WTC11 (cell line): ENCODE measurements around the gene TWF2. TPM values are rescaled to one million over a fixed set of nuclear protein-coding genes. Genes with fewer than 3 reads are reported as not detected.

Experiments used
- ATAC-seq: fragments of 200-7000 bp; cut with Tn5 transposase; 2 replicates; pipeline ENCODE4 v1.10.0; 2021; ENCODE audit warnings: mild to moderate bottlenecking, moderate library complexity
- CTCF ChIA-PET: fragments of 300-600 bp; sonication (Branson Sonifier 250); formaldehyde crosslinking; loops from one replicate; lab custom pipeline; 2021; ENCODE audit warnings: antibody characterized with exemption; lab: Charles Lee
- POLR2A ChIA-PET: fragments of 350-600 bp; sonication (Branson Sonifier 250); formaldehyde crosslinking; loops from one replicate; lab custom pipeline; 2021; ENCODE audit warnings: antibody characterized with exemption; lab: Charles Lee
- DNase-seq: peaks from one replicate; pipeline ENCODE4 v3.0.0; 2021; ENCODE audit warnings: low spot score
- H3K27ac Mint-ChIP-seq: 2 replicates; pipeline ENCODE4 v1.8.0; 2021; ENCODE audit warnings: mixed read lengths
- H3K27me3 Mint-ChIP-seq: 2 replicates; pipeline ENCODE4 v1.8.0; 2021; ENCODE audit warnings: low read depth, mild to moderate bottlenecking, moderate library complexity, mixed read lengths
- H3K36me3 Mint-ChIP-seq: 2 replicates; pipeline ENCODE4 v1.8.0; 2021; ENCODE audit warnings: mixed read lengths
- H3K4me1 Mint-ChIP-seq: 2 replicates; pipeline ENCODE4 v1.8.0; 2022; ENCODE audit warnings: mixed read lengths
- H3K4me3 Mint-ChIP-seq: 2 replicates; pipeline ENCODE4 v1.8.0; 2021; ENCODE audit warnings: mild to moderate bottlenecking, moderate library complexity, mixed read lengths
- H3K9me3 Mint-ChIP-seq: 2 replicates; pipeline ENCODE4 v1.8.0; 2021; ENCODE audit warnings: mixed read lengths
- CBFB ChIP-seq: sonication (generic); formaldehyde crosslinking; IDR thresholded peaks from 2 replicates; pipeline ENCODE4 v1.8.1; 2022; ENCODE audit warnings: mild to moderate bottlenecking, low read depth, missing genetic modification reagents
- CTCF ChIP-seq: fragments of 200-600 bp; IDR thresholded peaks from 2 replicates; pipeline ENCODE4 v1.8.0; 2022; ENCODE audit warnings: antibody characterized with exemption
- ELF4 ChIP-seq: sonication (generic); formaldehyde crosslinking; IDR thresholded peaks from 2 replicates; pipeline ENCODE4 v1.8.1; 2022; ENCODE audit warnings: low read depth, mild to moderate bottlenecking, moderate library complexity, missing genetic modification reagents
- FOXJ3 ChIP-seq: sonication (generic); formaldehyde crosslinking; IDR thresholded peaks from 2 replicates; pipeline ENCODE4 v1.9.0; 2021; ENCODE audit warnings: missing genetic modification reagents, mild to moderate bottlenecking, borderline replicate concordance
- GRHL2 ChIP-seq: fragments of 250-450 bp; sonication (Bioruptor Pico); IDR thresholded peaks from 2 replicates; pipeline ENCODE4 v1.8.0; 2022; ENCODE audit warnings: mild to moderate bottlenecking, moderate library complexity; ENCODE audit not compliant: insufficient replicate concordance, severe bottlenecking
- GTF2I ChIP-seq: fragments of 250-450 bp; sonication (Bioruptor Pico); conservative IDR thresholded peaks from 2 replicates; pipeline ENCODE4 v1.4.0; 2021; ENCODE audit warnings: mild to moderate bottlenecking
- HMGA2 ChIP-seq: fragments of 250-450 bp; sonication (Bioruptor Pico); IDR thresholded peaks from 2 replicates; pipeline ENCODE4 v1.4.0; 2021; ENCODE audit warnings: mild to moderate bottlenecking, moderate library complexity
- HMGXB4 ChIP-seq: sonication (generic); formaldehyde crosslinking; IDR thresholded peaks from 2 replicates; pipeline ENCODE4 v1.8.1; 2023; ENCODE audit warnings: mild to moderate bottlenecking, moderate library complexity, missing genetic modification reagents
- JAZF1 ChIP-seq: fragments of 250-450 bp; sonication (Bioruptor Pico); IDR thresholded peaks from 2 replicates; pipeline ENCODE4 v1.9.0; 2021; ENCODE audit warnings: moderate library complexity, mild to moderate bottlenecking, inconsistent platforms
- MYBL2 ChIP-seq: sonication (generic); formaldehyde crosslinking; IDR thresholded peaks from 2 replicates; pipeline ENCODE4 v1.8.1; 2023; ENCODE audit warnings: mild to moderate bottlenecking, moderate library complexity, missing genetic modification reagents
- NFYB ChIP-seq: sonication (generic); formaldehyde crosslinking; conservative IDR thresholded peaks from 2 replicates; pipeline ENCODE4 v1.8.0; 2022; ENCODE audit warnings: low read depth, missing genetic modification reagents
- SMAD3 ChIP-seq: sonication (generic); formaldehyde crosslinking; IDR thresholded peaks from 2 replicates; pipeline ENCODE4 v1.8.0; 2022; ENCODE audit warnings: missing genetic modification reagents, mild to moderate bottlenecking, borderline replicate concordance
- SP1 ChIP-seq: sonication (generic); formaldehyde crosslinking; conservative IDR thresholded peaks from 2 replicates; pipeline ENCODE4 v1.8.1; 2022; ENCODE audit warnings: missing genetic modification reagents
- ZNF219 ChIP-seq: sonication (generic); formaldehyde crosslinking; IDR thresholded peaks from 2 replicates; pipeline ENCODE4 v1.8.0; 2023; ENCODE audit warnings: missing genetic modification reagents, mild to moderate bottlenecking, borderline replicate concordance
- total RNA-seq: library from RNA; stranded (reverse); gene quantifications from 3 replicates; pipeline ENCODE4 v1.2.3, GENCODE V29; 2021
- TF ChIP-seq, protein P1 (sequence below): sonication (generic); formaldehyde crosslinking; IDR thresholded peaks from 2 replicates; pipeline ENCODE4 v1.8.0; 2022; ENCODE audit warnings: mild to moderate bottlenecking, missing genetic modification reagents
- TF ChIP-seq, protein P2 (sequence below): fragments of 250-450 bp; sonication (Bioruptor Pico); conservative IDR thresholded peaks from 2 replicates; pipeline ENCODE4 v1.9.0; 2021; ENCODE audit warnings: mild to moderate bottlenecking
- TF ChIP-seq, protein P3 (sequence below): sonication (generic); formaldehyde crosslinking; IDR thresholded peaks from 2 replicates; pipeline ENCODE4 v1.8.1; 2022; ENCODE audit warnings: missing genetic modification reagents, borderline replicate concordance
- TF ChIP-seq, protein P4 (sequence below): fragments of 250-450 bp; sonication (Bioruptor Pico); IDR thresholded peaks from 2 replicates; pipeline ENCODE4 v1.8.0; 2021; ENCODE audit warnings: mild to moderate bottlenecking

Gene TWF2
- total RNA-seq, 1 experiment from 2014 or later: 71.1 TPM

- TF ChIP-seq, protein P1, sequence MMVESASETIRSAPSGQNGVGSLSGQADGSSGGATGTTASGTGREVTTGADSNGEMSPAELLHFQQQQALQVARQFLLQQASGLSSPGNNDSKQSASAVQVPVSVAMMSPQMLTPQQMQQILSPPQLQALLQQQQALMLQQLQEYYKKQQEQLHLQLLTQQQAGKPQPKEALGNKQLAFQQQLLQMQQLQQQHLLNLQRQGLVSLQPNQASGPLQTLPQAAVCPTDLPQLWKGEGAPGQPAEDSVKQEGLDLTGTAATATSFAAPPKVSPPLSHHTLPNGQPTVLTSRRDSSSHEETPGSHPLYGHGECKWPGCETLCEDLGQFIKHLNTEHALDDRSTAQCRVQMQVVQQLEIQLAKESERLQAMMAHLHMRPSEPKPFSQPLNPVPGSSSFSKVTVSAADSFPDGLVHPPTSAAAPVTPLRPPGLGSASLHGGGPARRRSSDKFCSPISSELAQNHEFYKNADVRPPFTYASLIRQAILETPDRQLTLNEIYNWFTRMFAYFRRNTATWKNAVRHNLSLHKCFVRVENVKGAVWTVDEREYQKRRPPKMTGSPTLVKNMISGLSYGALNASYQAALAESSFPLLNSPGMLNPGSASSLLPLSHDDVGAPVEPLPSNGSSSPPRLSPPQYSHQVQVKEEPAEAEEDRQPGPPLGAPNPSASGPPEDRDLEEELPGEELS (CRISPR knock-in tag): no peak
These were observed 48.5 kb downstream of the TWF2 start (continued) for GRCh38 chr3:52190294-52191074.

DNA sequence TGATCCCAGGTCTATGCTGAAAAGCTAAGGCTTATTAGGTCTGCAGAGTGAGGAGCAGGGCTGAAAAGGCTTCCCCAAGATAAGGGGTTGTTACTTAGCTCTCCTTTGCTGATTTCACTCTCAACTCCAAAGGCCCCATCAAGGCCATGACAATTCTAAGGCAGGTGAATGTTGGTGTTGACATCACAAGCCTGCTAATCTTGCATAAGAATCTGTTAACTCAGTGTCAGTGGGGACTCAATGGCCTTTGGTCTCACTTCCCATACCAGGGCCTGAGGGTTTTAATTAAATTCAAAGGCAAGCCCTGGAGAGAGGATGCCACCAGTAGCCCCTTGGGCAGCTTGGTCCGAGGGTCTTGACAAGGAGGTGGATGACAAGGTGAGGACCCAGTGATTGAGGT is 50.4 kb downstream of the TWF2 start:
- ChIA-PET POLR2A (no interaction called here), CTCF (no interaction called here)
- ATAC-seq: no peak
- H3K36me3 Mint-ChIP-seq: no peaks in the 10 kb centered on the region
- H3K9me3 Mint-ChIP-seq: peaks cover 3% of the 10 kb centered on the region; the same call in 1 of the 2 replicates
- TF ChIP-seq MYBL2 (CRISPR knock-in tag) (no peak), JAZF1 (CRISPR knock-in tag) (no peak), CBFB (CRISPR knock-in tag) (no peak), FOXJ3 (no peak), SP1 (CRISPR knock-in tag) (no peak), ZNF219 (no peak), HMGXB4 (no peak), HMGA2 (CRISPR knock-in tag) (no peak), GRHL2 (no peak), SMAD3 (CRISPR knock-in tag) (no peak), CTCF (no peak), ELF4 (CRISPR knock-in tag) (no peak), NFYB (CRISPR knock-in tag) (no peak)
- TF ChIP-seq, protein P2, sequence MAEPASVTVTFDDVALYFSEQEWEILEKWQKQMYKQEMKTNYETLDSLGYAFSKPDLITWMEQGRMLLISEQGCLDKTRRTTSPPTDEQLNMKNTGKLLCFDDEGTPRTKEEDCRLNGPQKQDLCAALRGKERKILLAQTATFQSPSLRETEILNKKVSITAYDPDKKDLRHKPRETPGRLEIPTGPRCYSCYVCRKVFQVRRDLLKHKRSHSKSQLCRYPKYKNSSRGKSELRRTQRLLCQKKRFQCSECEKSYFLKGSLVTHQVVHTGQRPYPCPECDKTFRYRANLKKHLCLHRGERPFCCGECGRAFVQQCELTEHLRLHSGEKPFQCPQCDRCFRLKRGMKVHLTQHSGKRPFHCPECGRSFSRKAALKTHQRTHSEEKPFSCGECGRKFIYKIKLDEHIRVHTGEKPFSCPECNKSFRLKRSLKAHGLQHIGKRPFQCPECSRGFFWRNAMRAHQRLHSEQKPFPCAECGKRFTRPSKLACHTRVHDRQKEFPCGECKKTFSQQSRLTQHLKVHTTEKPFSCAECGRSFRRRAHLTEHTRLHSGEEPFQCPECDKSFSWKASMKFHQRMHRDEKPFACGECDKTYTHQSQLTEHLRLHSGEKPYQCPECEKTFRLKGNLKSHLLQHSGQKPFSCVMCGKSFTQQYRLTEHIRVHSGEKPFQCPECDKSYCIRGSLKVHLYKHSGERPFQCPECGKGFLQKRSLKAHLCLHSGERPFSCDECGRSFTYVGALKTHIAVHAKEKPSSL: no peak
- TF ChIP-seq, all 79 proteins: peak for 0
- H3K4me3 Mint-ChIP-seq: no peak overlapping the region
- no peak overlapping the region for H3K27ac Mint-ChIP-seq
- H3K27me3 Mint-ChIP-seq: no peaks in the 10 kb centered on the region
- DNase-seq: no peak
- H3K4me1 Mint-ChIP-seq: no peaks in the 10 kb centered on the region

DNA sequence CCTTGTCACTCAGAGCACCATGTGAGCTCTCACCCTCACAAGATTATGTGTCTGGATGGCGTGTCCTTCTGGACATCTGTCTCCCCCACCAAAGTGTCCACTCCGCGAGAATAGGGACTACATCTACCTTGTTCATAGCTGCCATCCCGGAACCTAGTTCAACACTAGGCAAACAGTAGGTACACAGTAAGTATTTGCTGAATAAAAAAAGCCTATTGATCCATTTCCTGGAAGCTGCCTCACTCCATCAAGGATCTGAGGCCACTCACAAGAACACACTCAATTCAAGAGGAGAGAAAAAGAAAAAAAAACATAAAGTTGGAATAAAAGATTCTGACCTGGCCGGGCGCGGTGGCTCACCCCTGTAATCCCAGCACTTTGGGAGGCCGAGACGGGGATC is 52.2 kb downstream of the TWF2 start:
- no peaks in the 10 kb centered on the region for H3K27me3 Mint-ChIP-seq
- ATAC-seq (no peak), DNase-seq (no peak)
- ChIA-PET CTCF (interaction anchor here (0.8 kb wide), 1 partner anchor 34 kb away, joined by 3 read pairs; no protein-coding TSS in a partner anchor), POLR2A (interaction anchor here (0.7 kb wide), 1 partner anchor 1675 kb away, joined by 8 read pairs; no protein-coding TSS in a partner anchor)
- no peak overlapping the region for H3K4me3 Mint-ChIP-seq
- H3K4me1 Mint-ChIP-seq: no peaks in the 10 kb centered on the region
- no peak overlapping the region for H3K27ac Mint-ChIP-seq
- no peaks in the 10 kb centered on the region for H3K36me3 Mint-ChIP-seq
- peaks cover 3% of the 10 kb centered on the region; the same call in 1 of the 2 replicates for H3K9me3 Mint-ChIP-seq
- TF ChIP-seq GTF2I (CRISPR knock-in tag): no peak
- TF ChIP-seq, protein P3, sequence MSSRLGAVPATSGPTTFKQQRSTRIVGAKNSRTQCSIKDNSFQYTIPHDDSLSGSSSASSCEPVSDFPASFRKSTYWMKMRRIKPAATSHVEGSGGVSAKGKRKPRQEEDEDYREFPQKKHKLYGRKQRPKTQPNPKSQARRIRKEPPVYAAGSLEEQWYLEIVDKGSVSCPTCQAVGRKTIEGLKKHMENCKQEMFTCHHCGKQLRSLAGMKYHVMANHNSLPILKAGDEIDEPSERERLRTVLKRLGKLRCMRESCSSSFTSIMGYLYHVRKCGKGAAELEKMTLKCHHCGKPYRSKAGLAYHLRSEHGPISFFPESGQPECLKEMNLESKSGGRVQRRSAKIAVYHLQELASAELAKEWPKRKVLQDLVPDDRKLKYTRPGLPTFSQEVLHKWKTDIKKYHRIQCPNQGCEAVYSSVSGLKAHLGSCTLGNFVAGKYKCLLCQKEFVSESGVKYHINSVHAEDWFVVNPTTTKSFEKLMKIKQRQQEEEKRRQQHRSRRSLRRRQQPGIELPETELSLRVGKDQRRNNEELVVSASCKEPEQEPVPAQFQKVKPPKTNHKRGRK: no peak
- TF ChIP-seq, protein P4, sequence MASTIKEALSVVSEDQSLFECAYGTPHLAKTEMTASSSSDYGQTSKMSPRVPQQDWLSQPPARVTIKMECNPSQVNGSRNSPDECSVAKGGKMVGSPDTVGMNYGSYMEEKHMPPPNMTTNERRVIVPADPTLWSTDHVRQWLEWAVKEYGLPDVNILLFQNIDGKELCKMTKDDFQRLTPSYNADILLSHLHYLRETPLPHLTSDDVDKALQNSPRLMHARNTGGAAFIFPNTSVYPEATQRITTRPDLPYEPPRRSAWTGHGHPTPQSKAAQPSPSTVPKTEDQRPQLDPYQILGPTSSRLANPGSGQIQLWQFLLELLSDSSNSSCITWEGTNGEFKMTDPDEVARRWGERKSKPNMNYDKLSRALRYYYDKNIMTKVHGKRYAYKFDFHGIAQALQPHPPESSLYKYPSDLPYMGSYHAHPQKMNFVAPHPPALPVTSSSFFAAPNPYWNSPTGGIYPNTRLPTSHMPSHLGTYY (CRISPR knock-in tag): no peak
